ENCODE data around the gene SH2B3. TPM values are rescaled to one million over a fixed set of nuclear protein-coding genes. Genes with fewer than 3 reads are reported as not detected.

SH2B3 gene
- total RNA-seq, 4 donors from 2014 or later = 19.4 to 43.2 (median 30.4) TPM

- no peak for TF ChIP-seq CTCF (IDR thresholded peaks at IDR 0.05; ENCODE audit: low read depth)
Measured at GRCh38 chr12:111454716-111455447, 49.2 kb downstream of the SH2B3 start.

- no peak for TF ChIP-seq CTCF (IDR thresholded peaks at IDR 0.05; ENCODE audit: low read depth)
Measured at GRCh38 chr12:111455448-111456320, 50.0 kb downstream of the SH2B3 start.

- no peak for TF ChIP-seq CTCF (IDR thresholded peaks at IDR 0.05; ENCODE audit: low read depth)
Measured at GRCh38 chr12:111457071-111457470, 51.3 kb downstream of the SH2B3 start.

- TF ChIP-seq CTCF (IDR thresholded peaks at IDR 0.05; ENCODE audit: low read depth) = no peak
Measured at GRCh38 chr12:111457577-111457976, 51.9 kb downstream of the SH2B3 start.

GRCh38 chr12:111458546-111459172, 52.9 kb downstream of the SH2B3 start:
- no peak for TF ChIP-seq CTCF (IDR thresholded peaks at IDR 0.05; ENCODE audit: low read depth)

- no peak for TF ChIP-seq CTCF (IDR thresholded peaks at IDR 0.05; ENCODE audit: low read depth)
Measured at GRCh38 chr12:111462210-111462769, 56.6 kb downstream of the SH2B3 start.
